CD4-positive, alpha-beta T cell treated with Interleukin-21 for 1 hour (primary cell): ENCODE results near the gene GALNT18.

Experiments
- DNase-seq: peaks from one replicate; pipeline ENCODE4 v3.0.0-alpha.2; 2020

Gene GALNT18

DNA sequence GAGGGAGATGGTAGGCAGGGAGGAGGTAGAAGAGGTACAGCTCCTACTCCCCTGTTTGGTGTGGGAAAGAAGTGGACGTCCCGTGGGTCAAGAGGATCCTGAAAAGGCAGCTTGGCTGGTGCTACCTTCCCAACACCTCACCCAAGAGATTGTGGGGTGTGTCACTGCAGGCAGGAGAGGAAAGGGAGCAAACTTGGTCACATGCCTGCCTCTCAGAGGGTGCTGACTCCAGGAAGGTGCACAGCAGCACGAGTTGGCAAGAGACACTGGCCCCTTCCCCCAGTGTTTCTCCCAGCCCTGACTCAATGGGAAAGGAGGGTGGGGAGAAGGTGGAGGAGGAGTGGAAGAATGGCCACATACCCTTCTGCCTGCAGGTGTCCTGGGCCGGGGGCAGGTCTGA lies 368.3 kb downstream of the GALNT18 start:
- DNase-seq, result no peak

DNA sequence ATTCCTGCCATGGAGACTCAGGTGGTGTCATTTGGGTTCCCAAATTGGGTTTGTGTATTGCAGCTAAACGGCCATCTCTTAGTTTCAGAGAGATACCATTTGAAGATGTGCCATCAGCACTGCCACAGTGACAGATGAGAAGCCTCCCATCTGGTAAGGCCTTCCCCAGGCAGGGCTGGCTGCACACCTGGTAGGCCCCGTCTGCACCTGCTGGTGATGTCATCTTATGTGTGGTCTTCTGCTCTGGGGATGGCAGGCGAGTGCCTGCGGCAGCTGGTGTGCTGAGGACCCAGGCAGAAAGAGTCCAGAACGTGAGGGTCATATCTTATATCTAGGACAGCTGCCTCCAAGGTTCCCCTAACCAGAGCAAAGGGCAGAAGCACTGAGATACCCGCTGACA lies 369.4 kb downstream of the GALNT18 start:
- DNase-seq, result no peak

DNA sequence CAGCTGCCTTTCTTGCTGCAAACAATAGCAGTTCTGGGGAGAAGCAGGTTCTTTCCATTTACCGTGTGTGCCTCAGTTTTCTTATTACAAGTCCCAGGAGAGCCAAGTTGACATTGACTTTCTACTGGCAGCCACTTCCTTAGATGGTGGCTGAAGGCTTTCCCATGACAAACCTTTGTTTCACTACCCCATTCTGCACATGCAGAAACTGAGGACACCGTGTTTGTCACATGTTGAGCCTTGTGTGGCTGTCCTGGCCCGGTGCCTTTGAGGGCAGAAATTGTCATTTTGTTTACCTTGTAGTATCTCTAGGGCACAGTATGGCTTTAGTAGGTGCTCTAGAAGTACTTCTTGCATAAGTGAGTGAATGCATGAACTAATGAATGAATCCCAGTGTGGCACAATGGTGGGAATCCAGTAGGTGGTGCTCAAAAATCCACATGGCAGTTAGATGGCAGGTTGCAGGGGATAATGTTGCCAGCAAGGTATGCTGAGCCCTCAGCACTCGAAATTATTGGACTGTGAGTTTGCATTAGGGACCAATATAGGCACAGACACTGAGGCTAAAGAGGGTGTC lies 370.3 kb downstream of the GALNT18 start:
- DNase-seq, result no peak

DNA sequence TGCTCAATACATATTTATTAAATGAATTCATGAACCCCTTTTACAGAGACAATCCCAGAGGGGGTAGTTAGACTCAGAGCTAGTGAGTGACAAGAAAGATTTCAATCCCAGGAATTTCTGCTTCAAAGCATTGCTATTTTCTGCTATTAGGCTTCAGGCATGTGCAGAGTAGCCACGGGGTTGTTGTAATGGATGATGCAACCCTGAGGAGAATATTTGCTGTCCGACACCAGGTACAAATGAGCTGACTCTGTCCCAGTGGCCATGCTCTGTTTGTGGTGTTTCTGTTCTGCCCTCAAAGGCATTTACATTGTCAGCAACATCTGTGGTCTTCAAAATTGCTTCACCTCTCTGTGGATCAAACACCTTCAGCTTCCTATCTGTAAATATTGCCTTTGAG lies 371.3 kb downstream of the GALNT18 start:
- no peak for DNase-seq

DNA sequence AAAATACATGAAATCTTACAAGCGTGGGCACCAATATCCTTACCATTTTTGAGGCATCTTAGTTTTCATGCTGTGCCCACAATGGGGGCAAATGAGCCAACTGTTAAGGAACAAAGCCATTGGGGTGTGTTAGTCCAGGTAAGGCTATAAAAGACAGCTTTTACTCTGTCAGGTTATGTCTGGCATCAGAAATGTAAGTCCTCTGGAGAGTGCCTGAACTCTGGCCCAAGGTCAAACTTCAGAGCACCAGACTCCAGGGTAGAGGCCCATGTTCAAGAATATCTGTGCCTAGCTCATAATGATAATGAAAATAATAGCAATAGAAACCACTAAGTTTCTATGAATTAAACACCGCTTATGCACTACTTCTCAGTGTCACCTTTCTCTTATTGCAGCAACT lies 374.2 kb downstream of the GALNT18 start:
- no peak for DNase-seq

DNA sequence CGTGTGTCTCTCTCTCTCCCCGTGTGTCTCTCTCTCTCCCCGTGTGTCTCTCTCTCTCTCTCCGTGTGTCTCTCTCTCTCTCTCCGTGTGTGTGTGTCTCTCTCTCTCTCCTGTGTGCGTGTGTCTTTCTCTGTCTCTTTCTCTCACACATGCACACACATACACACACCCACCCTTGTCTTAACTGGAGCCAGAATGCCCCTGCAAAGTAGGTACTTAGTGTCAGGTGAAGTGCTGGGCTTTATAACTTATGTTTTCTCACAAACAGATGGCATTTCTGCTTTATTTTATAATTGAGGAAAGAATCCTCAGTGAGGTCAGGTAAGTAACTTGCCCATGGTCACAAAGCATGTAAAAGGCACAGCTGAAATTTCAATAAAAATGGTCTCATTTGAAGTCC lies 374.7 kb downstream of the GALNT18 start:
- no peak for DNase-seq

DNA sequence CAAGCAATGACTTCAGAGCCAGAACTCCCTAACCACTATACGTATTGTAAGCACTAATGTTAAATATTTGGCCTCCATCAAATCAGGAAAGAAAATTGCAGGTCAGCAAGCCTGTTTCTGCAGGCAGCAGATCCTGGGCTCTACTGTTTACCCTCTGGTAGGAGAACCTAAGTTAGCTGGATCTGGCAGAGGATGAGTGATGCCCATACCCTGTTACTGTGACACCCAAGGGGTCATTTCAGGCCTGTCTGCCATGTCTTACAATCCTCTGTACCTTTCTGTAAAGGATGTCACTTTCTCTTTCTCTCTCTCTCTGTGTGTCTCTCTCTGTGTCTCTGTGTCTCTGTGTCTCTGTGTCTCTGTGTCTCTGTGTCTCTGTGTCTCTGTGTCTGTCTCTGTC lies 375.6 kb downstream of the GALNT18 start:
- no peak for DNase-seq

DNA sequence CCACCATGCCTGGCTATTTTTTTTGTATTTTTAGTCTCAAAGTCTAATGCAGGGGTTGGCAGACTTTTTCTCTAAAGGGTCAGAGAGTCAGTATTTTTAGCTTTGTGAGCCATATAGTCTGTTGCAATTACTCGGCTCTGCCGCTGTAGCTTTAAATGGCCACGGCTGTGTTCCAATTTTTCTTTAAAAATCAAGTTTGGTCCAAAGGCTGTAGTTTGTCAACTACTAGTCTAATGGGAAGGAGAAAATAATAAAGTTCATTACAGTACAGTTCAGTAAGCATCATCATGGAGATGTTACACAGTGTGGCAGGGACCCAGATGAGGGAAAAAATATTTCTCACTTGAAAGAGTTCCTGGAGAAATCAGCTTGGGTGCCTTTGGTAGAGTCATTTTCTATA lies 376.4 kb downstream of the GALNT18 start:
- no peak for DNase-seq

DNA sequence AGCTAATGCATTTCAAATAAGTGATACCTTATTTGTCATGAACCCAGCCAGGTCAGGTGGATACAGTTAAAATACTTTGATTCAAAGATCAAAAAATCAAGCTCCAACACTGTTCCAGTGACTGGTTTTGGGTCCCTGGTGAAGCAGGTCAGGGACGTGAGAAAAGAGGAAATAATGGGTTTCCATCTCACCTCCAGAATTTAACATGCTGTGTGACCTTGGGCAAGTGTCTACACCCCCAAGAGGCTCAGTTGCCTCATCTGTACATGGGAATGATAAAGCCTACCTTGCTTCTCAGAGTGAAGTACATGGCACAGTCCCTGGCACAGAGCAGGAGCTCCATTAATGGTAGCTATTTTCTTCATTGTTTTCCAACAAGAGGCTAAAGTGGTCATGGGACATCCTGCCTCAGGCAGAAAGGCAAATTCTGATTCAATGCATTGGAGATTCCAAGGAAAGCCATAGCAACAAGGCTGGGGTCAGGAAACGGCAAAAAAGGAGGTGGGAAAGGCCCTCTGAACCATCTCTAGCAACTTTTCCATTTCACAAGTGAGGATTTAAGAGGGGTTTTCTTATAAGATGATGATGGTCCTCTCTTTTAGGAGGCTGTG lies 377.2 kb downstream of the GALNT18 start:
- no peak for DNase-seq

DNA sequence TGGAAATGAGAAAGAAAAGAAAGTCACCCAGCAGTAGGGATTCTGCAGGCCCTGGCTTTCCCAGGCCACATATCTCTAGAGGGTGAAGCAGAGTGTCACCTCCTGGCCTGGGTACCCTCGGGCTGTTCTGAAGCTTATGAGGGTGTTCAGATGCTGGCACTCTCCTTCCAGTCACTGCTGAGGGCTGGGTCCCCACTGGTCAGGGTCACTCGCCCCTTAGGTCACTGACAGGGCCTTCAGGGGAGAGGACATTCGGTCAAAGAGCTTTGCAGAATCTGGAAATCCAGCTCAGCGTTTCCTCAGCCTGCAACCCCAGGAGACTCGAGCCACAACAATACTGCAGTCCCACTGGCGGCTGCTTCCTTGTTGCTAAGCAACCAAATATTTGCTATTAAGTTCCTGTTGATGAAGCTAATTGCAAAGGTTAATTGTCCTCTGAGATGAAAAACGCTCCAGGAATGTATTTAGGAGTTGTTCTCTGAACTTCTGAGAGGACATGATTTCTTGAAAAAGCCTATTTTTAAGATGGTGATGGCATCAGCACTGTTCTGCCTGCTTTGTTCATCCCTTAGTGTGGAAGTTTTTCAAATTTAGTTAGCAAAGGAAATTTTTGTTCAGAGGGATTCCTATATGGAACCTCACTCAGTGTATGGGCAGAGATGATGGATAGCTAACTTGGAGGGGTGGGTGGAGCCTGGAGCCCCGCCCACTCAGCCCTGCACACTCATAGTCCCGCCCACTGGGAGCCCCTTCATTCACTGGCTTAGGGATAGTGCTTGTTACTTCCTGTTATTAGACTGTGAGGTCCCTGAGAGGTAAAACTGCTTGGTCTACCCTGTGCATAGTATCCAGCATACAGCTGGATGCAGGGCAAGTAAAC lies 378.0 kb downstream of the GALNT18 start:
- peak; percentile 72 for DNase-seq

DNA sequence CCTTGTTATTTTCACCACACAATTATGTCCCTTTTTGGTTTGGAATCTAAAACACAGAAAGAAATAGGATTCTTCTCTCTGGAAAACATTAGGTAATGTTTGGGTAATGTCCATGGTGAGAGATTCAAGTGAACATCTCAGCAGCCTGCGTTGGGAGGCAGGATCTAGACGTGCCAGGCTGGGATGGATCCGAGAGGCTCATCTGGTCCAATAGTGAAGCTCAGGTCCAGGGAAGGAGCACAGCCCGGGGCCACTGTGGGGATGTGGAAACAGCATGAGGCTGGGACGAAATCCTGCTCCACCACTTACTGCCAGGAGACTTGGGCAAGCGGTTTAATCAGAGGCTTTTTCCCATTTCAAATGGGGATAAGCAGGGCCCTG lies 378.6 kb downstream of the GALNT18 start:
- no peak for DNase-seq

DNA sequence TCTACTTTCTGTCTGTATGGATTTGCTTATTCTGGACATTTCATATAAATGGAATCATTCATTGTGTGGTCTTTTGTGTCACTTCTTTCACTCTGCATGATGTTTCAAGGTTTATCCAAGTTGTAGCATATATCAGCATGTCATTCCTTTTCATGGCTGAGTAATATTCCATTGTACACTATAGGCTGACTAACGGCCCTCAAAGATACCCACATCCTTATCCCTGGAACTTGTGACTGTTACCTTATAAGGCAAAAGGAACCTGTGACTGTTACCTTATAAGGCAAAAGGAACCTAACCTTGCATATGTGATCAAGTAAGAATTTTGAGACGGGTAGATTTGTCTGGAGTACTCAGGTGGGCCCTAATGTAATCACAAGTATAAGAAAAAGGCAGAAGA lies 380.5 kb downstream of the GALNT18 start:
- DNase-seq, result no peak

DNA sequence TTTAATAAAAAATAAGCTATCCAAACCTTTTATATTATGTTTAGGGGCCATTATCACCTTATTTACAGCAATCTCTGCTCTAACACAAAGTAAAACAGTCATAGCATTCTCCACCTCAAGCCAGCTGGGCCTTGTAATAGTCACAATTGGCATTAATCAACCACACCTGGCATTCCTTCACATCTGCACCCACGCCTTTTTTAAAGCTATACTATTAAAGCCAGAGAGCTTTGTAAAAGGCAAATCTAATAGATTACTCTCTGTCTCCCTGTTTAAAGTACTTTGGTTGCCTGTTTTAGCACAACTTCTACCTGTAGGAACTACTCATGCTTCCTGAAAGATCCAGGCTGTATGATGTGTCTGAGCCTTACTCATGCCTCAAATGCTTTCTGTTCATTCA lies 381.8 kb downstream of the GALNT18 start:
- DNase-seq, result no peak

DNA sequence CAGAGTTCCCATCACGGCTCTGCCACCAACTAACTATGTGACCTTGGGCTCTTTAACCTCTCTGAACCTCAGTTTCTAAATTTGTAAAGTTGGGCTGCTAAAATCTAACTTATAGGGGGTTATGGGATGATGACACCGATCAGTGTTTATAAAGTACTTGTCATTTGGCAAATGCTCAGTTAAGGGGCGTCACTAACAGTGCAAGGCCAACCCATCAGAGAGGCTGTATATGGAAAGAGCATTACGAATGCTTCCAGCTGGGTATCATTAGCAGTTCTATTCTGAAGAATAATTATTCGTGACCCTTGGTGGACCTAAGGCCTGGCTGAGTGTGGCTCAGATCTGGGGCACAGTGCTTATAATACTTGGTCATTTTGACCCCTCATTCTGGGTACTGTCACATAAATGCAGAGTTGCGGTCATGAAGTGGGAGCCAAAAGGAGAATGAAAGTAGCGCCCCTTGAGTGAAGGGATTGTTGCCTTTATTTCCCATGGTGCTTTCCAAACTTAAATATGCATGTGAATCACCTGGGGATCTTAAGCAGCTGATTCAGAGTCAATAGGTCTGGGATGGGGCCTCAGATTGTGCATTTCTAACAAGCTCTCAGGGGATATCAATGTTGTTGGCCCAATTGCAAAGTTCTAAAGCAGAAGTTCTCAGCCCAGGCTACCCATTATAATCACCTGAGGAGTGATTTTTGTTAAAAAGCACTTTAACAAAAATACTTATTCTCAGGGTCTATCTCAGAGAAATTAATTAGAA lies 384.6 kb downstream of the GALNT18 start:
- DNase-seq, result no peak

DNA sequence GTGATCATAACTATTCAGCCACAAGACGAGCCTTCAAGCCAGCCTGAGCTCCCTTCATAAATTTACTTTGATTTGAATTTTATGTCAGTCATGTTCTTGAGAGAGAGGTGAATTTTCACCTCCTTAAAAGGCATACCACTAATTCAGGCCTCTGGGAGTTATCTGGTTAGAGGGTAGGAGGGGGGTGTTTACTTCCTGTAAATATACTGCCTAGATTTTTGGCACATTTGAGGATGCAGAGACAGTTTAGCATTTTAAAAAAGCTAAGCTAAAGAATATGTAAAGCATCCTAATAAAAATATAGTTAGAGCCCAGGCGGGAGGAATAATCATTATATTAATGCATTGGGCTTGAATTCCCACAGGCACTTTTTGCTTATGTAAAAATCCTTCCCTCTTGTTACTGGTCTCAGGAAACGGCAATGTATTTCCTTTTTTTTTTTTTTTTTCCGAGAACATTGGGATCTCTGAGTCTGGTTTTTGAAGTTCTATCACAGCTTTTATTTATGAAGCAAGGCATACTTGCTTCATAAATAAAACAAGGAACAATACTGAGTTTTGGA lies 385.2 kb downstream of the GALNT18 start:
- no peak for DNase-seq

DNA sequence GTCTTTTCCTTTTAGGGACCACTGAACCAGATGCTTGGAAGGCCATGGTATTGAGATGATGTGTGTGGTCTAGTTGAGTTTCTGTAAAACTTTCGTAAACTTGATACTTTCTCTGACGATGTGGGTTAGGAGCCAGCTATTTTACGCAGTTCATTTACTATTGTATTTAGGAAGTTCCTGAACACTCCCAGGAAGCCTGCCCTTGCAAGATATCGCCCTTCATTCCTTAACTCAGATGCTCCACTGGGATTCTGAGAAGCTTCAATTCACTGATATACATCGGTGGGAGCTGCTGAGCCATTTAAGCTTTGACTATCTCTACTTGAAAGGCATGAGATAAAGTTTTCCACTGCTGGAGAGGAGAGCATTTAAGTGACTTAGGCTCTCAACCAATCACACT lies 390.0 kb downstream of the GALNT18 start:
- DNase-seq, result no peak

DNA sequence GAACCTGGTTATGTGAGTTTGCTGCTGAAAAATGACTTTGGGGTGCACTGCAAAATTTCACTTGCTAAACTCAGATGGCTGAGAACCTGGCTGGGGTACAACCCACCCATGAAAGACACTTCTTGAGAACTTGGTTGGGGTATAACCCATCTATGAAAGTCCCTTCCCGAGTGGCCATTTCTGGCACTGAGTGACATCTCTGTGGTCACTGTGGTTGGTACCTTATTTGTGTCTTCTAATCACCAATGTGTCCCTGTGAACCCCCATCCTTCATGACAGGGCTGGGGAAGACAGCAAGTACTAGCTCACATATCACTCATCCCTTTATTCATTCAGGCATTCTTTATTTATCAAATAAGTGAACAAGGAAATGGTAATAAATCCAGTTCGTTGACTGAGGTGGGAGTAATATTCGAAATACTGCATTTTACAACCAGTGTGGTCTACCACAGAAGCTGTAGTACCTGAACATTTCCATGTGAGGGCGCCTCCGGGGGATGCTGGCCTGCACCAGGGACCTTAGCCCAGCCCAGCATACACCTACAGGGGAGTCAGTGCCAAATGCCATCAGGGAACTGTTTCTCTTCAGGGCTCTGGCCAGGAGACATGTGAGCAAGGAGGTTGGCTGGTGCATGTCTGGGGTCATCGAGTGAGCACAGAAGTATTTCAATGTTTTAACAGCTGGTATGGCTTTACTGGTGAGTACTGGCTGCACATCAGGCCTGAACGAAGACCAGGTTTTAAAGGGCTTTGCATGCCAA lies 390.8 kb downstream of the GALNT18 start:
- DNase-seq, result no peak

DNA sequence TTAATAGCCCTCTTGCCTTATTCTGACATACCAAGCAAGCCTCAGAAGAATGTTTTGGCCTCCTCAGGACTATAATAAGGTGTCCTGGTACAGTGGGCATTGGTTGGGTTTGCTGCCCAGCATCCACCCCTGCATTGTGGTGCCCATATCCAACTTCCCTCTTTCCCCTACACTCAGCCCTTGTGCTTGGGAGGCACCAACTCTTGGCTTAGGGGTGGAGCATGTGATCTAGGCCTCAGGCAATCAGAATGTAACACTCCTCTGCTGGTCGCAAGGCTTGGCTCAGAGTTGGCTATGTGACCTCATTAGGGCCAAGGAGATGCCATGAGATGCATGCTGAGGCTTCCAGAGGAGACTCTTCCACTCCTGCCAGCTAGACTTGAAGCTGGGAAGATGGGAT lies 391.7 kb downstream of the GALNT18 start:
- DNase-seq, result no peak

DNA sequence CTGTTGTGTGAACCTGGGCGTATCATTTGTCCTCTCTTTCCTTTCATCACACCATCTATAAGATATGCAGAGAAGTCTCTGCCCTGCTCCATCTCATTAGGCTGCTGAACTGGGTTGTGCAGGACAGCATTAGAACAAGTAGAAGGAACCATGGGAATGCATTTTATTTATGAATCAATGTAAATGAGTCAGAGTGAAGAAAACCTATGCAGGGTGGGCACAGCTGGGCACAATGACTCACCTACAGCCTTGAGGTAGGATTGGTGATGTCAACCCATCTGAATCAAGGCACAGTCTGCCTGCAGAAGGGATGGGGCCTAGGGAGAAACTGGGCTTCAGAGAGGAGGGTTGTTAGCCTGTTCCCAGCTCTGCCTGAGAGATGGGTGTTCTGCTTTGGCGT lies 392.2 kb downstream of the GALNT18 start:
- DNase-seq, result no peak

DNA sequence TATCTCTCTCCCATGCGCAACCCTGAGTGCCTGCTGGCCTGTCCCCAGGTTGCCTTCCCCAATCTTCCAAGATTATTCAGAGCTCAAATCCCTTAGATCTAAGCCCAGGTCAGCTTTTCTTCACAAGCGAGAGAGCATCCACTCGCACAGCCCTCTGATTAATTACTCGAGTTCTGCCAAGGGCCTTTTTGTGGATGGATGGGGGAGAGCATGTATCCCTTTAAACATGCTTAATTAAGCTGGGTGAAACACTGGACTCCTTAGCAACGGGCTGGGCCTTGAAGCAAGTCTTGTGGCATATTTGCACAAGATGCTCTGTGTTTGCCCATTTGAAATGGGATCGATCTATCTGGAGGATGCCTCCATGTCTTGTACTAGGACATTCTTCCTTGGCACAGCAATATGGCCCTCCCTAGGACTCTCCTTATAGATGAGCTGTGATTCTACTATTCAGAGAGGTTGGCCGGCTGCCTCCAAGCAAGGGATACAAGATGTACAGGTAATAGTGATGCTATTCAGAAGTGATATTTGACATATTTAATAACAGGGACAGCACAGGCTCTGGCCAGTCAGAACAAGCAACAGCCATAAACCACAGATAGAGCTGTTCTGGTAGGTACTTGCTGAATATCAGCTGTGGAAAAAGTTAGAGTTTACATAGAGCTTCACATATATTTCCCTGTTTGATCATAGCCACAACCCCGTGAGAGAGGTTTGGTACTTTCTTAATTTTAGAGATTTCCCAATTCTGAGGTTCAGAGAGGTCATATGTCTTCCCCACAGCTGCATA lies 394.3 kb downstream of the GALNT18 start:
- no peak for DNase-seq
